GM04503 (cell line): ENCODE measurements around the gene ZNF316.
"Not testable (repeated sequence)": the region's sequence is repeated elsewhere in the genome, so short reads cannot be mapped to it uniquely, and the experiment has no call there.

ENCODE experiments used
- DNase-seq: peaks from one replicate; pipeline ENCODE4 v3.0.0-alpha.2; 2012; ENCODE audit warnings: low read depth

ZNF316 gene

GRCh38 chr7:6621195-6622133 is 15.7 kb upstream of the ZNF316 start:
- no peak for DNase-seq

DNA sequence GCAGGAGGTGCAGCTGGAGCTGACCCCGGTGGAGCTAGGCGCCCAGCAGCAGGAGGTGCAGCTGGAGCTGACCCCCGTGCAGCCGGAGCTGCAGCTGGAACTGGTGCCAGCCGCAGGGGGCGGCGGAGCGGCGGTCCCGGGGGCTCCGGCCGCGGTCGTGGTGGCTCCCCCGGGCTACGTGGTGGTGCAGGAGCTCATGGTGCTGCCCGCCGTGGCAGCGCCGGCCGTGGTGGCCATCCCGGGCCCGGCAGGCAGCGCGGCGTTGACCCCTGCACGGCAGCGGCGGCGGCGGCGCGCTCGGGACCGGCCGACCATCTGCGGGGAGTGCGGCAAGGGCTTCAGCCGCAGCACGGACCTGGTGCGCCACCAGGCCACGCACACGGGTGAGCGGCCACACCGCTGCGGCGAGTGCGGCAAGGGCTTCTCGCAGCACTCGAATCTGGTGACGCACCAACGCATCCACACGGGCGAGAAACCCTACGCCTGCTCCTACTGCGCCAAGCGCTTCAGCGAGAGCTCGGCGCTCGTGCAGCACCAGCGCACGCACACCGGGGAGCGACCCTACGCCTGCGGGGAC is 14.9 kb upstream of the ZNF316 start:
- DNase-seq, result no peak

GRCh38 chr7:6623589-6624245 is 13.4 kb upstream of the ZNF316 start:
- DNase-seq, result no peak

DNA sequence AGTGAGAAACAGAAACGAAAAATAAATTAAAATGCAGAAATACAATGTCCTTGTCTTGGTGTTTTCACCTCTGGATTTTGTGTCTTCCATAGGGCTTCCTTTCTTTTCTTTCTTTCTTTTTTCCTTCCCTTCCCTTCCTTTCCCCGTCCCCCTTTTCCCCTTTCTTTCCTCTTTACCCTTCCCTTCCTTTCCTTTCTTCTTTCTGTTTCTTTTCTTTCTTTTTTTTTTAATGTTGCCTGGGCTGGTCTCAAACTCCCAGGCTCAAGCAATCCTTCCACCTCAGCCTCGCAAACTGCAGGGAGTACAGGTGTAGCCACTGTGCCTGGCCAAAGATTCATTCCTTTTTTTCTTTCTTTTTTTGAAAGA is 12.9 kb upstream of the ZNF316 start:
- no peak for DNase-seq

DNA sequence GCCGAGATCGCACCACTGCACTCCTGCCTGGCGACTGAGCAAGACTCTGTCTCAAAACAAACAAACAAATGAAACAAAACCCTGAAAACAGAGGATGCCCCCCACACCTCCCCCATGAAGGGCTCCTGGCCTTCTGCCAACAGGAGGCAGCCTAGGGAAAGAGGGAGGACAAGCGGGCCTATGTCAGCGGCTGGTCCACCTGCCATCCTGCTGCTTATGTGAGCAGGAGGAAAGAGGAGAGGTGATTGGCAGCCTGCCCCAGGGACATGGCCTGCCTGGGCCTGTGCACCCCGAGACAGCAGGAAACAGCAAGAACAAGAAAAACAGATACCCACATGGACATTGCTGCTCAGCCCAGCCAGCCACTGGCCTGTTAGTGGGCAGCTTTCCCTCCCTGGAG is 9.1 kb upstream of the ZNF316 start:
- DNase-seq, result no peak

DNA sequence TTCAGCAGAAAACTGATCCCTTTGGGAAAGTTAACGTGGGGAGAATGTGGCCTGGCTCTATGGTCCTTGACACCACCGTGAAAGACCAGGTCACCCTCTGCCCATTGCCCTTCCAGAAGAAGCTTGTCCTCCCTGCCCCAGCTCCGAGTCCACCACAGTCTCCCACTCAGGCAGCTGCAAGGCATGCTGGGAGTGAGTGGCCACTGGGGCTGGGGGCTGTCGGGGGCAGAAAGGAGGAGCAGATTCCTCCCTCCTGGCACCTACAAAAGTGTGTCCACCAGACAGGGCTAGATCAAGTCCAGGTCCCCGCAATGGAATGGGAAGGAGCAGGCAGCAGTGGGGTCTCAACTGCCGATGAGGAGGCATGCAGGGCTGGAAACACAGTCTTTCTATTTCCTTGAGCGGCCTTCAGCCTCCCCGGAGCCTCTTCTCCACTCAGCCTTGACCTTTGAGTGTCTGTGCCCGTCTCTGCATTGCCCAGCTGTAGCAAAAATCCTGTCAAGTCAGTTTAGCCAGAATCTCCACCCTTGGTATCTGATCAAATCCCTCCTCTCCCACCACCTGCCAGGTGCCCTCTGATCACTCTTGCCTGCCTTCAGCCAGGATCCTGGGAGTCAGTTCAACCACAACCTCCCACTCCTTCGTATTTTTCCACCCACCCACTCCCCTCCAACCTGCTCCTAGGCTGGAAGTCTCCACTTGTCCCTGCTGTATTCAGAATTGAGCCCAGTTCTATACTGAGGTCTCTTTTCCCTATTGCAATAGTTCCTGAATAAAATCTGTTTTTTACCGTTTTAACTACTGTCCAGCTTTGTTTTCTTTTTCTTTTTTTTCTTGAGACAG is 6.9 kb upstream of the ZNF316 start:
- no peak for DNase-seq

DNA sequence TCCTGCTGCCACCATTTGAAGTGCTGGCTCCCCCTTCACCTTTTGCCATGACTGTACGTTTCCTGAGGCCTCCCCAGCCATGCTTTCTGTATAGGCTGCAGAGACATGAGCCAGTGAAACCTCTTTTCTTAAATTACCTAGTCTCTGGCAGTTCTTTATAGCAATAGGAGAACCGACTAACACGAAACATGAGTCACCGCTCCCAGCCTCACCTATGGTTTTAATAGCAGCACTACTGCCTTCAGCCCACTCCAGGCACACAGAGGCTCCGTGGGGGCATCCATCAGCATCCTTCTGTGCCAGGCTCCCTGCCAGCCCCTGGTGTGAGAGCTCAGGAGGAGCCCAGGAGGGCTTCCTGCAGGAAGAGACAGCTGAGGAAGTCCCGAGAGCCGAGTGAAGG is 5.5 kb upstream of the ZNF316 start:
- no peak for DNase-seq

DNA sequence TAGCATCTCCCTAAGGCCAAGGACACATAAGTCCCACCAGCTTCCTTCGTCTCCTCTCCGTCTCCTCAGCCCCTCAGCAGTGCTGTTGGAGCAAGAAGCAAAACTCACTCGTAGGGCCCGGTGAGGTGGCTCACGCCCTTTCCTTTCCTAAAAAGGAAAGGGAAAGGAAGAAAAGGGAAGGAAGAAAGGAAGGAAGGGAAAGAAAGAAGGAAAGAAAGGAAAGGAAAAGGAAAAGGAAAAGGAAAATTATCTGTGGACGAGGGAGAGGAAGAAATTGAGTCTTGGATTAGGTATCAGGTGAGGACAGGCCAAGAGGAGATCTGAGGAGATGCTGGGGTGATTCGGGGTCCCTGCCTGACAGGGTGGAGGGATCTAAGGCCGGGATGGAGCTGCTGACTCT is 3.1 kb upstream of the ZNF316 start:
- no peak for DNase-seq

DNA sequence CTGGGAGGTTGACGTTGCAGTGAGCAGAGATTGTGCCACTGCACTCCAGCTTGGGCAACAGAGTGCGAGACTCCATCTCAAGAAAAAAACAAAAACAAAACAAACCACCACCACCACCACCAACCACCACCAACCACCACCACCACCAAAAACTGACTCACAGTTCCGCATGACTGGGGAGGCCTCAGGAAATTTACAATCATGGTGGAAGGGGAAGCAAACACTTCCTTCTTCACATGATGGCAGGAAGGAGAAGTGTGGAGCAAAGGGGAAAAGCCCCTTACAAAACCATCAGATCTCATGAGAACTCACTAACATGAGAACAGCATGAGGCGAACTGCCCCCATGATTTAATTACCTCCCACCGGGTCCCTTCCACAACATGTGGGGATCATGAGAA is 2.1 kb upstream of the ZNF316 start:
- DNase-seq, result not testable (repeated sequence)

- no peak for DNase-seq
These were observed 569 bp downstream of the ZNF316 start for GRCh38 chr7:6637544-6638229.

GRCh38 chr7:6639032-6639431 is 1.9 kb downstream of the ZNF316 start:
- no peak for DNase-seq

GRCh38 chr7:6639627-6640026 is 2.5 kb downstream of the ZNF316 start:
- no peak for DNase-seq

- peak; percentile 9 for DNase-seq
These were observed 3.2 kb downstream of the ZNF316 start for GRCh38 chr7:6640246-6640721.

- no peak for DNase-seq
These were observed 4.4 kb downstream of the ZNF316 start for GRCh38 chr7:6641305-6642035.

DNA sequence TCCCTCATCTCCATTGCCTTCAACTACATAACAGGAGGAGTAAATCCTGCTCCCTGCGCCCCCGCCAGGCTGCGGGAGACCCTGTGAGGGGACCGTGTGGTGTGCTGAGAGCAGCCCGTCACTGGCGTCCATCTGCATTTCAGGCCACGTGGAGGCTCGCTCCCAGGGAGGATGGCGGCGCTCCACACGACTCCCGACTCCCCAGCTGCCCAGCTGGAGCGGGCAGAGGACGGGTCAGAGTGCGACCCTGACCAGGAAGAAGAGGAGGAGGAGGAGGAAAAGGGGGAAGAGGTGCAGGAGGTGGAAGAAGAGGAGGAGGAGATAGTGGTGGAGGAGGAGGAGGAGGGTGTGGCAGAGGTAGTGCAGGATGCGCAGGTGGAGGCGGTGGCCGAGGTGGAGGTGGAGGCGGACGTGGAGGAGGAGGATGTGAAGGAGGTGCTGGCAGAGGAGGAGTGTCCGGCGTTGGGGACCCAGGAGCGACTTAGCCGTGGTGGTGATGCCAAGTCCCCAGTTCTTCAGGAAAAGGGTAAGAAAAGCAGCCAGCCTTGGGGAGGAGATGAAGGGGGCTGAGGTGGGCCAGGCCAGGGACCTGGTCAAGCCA is 5.2 kb downstream of the ZNF316 start:
- no peak for DNase-seq

DNA sequence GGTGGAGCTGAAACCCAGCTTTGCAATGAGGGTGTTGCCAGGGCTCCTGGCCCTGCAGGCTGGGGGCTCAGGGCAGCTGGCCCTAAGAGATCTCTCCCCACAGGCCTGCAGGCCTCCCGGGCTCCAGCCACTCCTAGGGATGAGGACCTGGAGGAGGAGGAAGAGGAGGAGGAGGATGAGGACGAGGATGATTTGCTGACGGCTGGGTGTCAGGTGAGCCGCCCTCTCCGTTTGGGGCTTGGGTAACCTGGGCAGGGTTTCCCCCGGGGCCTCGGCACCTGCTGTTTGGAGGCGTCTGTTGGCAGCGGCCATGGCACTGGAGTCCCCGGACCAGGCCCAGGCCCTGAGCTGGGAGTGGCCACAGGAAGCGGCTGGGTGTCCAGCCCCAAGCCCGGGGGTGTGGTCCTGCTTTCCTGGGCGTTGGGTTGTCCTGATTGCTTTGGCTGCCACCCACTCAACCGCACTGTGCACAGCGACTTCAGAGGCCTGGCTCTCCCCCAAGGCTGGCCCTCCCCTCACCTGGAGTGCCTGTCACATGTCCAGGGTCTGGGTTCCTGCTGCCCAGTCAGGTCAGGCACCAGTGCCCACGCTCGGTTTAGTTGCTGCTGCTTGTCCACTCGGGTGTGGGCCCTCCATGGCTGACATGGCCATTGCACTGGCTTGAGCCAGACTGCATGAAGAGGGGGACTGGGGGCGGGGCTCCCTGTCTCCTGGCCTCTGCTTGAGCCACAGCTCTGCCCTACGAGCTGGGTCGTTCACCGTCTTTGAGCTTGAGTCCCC is 5.9 kb downstream of the ZNF316 start:
- DNase-seq, result no peak

GRCh38 chr7:6643915-6644625 is 7.0 kb downstream of the ZNF316 start:
- DNase-seq, result no peak

GRCh38 chr7:6644728-6645127 is 7.6 kb downstream of the ZNF316 start:
- DNase-seq, result no peak

DNA sequence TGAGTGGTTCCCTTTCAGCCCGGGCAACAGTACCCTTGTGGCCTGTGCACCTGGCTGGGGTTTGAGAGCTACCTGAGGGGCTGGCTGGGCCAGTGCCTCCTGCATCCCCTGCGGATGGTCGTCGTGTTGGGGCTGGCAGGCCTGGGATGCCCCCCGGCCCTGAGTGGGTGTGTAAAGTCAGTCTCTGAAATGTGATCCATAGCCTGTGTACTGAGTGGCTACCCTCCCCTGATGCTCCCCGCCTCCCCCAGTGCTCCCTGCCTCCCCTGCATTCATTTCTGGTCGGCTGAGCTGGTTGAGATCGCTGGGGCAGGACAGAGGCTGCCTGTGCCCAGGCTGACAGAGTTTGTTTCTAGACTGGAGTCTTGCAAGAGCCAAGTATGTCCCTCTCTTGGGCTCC is 9.3 kb downstream of the ZNF316 start:
- no peak for DNase-seq
